C4-2B (cell line): Measurements from ENCODE around the gene PPP3CA.
A peak's percentile ranks its signal among the peaks of the same experiment; 100 is the strongest.

ENCODE experiments used
- H3K27ac ChIP-seq: fragments of 450-650 bp; 2 replicates; pipeline ENCODE4 v1.5.1; 2017
- CTCF ChIP-seq: fragments of 450-650 bp; conservative IDR thresholded peaks from 2 replicates; pipeline ENCODE4 v1.5.1; 2017; ENCODE audit warnings: mild to moderate bottlenecking
- ZFX ChIP-seq: fragments of 450-650 bp; IDR thresholded peaks from 2 replicates; pipeline ENCODE4 v1.6.1; 2017

PPP3CA gene

GRCh38 chr4:101218346-101218745 is 129.0 kb downstream of the PPP3CA start:
- H3K27ac ChIP-seq: no peak overlapping the region
- TF ChIP-seq CTCF: no peak

DNA sequence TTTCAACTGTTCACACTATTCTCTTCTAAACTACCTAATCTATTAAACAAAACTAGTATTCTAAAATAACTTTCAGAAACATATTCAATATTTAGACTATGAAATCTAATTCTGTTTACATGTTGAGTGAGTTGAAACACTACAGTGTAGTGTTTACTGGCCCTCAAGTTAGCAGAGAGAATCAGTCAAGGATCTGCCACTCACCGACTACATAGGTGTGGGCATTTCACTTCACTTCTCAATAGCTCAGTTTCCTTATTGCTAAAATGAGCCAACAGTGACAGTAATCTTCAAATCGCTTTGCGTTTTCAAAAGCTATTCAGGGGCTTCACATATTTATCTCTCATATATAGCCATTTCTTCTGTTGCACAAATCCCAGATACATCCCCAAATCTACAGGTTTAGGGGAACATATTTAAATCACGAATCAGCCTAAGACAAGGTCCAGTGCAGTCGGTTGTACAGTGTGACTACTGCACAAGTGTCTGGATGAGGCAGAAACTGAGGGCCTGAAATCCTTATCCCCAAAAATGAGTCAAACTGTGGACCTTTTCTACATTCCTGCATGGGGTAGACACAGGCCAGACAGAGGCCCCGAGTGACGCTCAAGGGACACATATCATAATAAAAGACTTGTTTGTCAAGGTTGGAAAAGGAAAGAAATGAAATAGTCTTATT is 129.8 kb downstream of the PPP3CA start:
- TF ChIP-seq CTCF (no peak), ZFX (no peak)
- H3K27ac ChIP-seq: peak overlapping the region; percentile 87; the same call in 1 of the 2 replicates

GRCh38 chr4:101211146-101211553 is 136.2 kb downstream of the PPP3CA start:
- H3K27ac ChIP-seq: peak overlapping the region; percentile 77; the same call in 1 of the 2 replicates
- TF ChIP-seq ZFX (no peak), CTCF (no peak)

DNA sequence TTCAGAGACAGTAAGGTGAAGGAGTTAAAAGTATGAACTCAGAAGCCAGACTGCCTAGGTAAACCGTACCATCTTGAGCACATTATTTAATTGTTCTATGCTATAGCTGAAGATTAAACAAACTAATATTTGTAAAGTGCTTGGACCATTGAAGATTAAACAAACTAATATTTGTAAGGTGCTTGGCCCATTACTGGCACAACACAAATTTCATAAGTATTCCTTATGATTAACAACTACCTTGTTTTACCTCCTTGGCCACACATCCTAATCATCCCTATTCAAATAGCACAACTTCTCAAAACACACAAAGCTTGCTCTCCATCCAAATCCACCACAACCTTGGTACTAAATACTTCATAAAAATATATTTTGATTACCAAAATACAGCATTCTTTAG is 137.0 kb downstream of the PPP3CA start:
- H3K27ac ChIP-seq: no peak overlapping the region
- TF ChIP-seq ZFX: no peak
- TF ChIP-seq CTCF: no peak

- TF ChIP-seq CTCF: no peak
- no peak for TF ChIP-seq ZFX
- H3K27ac ChIP-seq: peak overlapping the region; percentile 95
These were observed 139.2 kb downstream of the PPP3CA start for GRCh38 chr4:101208171-101208570.

GRCh38 chr4:101205916-101206315 is 141.4 kb downstream of the PPP3CA start:
- peak overlapping the region; percentile 71; the same call in 1 of the 2 replicates for H3K27ac ChIP-seq
- TF ChIP-seq CTCF (no peak), ZFX (no peak)

GRCh38 chr4:101201421-101201820 is 145.9 kb downstream of the PPP3CA start:
- TF ChIP-seq CTCF (no peak), ZFX (no peak)
- H3K27ac ChIP-seq: peak overlapping the region; percentile 77; the same call in 1 of the 2 replicates
